Measurements from ENCODE around the gene NOP9.

Gene NOP9

DNA sequence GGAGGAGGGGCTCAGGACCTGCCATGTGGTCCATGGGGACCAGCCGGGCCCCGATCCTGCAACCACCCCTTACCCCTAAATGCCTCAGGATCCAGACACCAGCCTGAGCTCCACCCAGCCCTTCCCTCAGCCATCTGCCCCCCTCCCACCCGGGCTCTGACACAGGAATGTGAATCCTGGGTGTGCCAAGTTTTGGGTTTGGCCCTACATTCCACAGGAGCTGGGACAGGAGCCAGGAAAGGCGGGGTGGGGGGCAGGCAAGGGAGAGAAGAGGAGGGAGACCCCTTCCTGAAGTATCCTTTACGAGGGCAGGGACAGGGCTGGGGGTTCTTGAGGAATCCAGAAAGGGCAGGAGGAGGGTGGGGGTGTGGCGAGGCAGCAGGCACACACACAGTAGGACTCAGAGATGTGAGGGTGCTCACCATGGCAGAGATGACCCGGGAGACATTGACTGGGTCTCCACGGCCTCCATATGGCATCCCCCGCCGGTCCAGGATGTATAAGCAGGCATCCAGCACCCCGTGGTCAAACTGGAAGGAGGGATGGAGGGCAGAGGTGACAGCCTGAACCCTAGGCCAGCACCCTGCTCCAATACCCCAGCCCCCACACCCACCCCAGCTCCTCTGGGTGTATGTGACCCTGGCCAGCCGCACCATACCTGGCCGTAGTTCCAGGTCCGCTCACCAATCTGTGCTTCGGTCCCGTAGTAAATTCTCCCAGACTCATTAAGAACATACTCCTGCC lies 40.2 kb upstream of the NOP9 start:
- no peak overlapping the region for H3K4me3 ChIP-seq (ENCODE audit: control insufficient read depth, low read depth, low read length)
- no peak for DNase-seq (ENCODE audit: low read depth)
- TF ChIP-seq, protein P1, sequence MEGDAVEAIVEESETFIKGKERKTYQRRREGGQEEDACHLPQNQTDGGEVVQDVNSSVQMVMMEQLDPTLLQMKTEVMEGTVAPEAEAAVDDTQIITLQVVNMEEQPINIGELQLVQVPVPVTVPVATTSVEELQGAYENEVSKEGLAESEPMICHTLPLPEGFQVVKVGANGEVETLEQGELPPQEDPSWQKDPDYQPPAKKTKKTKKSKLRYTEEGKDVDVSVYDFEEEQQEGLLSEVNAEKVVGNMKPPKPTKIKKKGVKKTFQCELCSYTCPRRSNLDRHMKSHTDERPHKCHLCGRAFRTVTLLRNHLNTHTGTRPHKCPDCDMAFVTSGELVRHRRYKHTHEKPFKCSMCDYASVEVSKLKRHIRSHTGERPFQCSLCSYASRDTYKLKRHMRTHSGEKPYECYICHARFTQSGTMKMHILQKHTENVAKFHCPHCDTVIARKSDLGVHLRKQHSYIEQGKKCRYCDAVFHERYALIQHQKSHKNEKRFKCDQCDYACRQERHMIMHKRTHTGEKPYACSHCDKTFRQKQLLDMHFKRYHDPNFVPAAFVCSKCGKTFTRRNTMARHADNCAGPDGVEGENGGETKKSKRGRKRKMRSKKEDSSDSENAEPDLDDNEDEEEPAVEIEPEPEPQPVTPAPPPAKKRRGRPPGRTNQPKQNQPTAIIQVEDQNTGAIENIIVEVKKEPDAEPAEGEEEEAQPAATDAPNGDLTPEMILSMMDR (IDR thresholded peaks at IDR 0.05; ENCODE audit: control insufficient read depth, insufficient read depth, low read depth, low read length, missing control alignments) = no peak

DNA sequence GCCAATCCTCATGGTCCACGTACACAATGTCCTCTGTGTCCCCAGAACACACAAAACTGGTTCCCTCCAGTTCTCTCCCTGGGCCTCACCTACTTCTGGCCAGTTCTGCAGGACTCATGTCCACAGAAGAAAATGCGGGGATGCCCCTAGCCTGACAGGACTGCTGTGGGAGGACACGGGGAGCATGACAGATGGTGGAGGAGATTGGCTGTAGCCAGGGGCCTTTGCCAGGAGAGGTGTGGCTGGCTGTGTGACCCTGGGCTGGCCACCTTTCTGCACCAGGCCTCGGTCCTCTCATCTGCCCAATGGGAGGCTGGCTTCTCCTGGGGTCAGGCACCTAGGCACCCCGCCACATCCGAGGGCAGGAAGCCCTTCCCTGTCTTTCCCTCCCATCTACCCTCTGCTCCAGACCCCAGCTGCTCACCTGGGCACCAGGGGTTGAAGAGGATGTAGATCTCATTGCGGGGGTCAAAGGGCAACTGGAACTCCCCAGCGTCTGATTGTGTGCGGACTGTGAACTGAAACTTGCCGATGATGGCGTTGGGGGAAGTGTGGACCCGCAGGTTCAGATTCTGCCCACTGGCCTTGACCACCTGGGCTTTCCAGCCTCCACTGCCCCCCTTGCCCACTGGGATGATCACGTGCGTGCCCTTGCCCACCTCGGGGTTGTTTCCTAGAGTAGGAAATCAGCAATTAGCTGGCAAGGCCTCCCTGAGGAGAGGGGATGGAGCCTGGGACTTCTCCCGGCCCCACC lies 39.4 kb upstream of the NOP9 start:
- no peak overlapping the region for H3K4me3 ChIP-seq (ENCODE audit: control insufficient read depth, low read depth, low read length)
- DNase-seq (ENCODE audit: low read depth) = no peak
- TF ChIP-seq, protein P1 (IDR thresholded peaks at IDR 0.05; ENCODE audit: control insufficient read depth, insufficient read depth, low read depth, low read length, missing control alignments) = no peak

DNA sequence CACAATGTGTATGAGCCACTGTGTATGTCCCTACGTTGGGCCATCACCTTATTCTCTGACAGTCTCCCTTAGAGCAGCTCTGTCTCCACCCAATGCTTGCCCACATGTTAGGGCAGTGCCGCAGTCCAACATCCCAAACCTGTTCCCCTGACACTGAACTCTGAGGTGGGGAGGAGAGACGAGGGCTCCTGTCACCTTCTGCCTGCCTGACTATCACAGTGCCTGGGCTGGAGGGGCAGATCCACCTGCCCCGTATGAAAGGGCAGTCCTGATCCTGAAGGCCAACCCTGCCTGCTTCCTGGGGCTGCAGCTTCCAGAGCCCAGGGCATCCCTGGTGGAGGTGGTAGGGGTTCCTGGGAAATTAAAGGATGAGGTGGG lies 38.9 kb upstream of the NOP9 start:
- H3K4me3 ChIP-seq (ENCODE audit: control insufficient read depth, low read depth, low read length) = no peak overlapping the region
- no peak for DNase-seq (ENCODE audit: low read depth)
- TF ChIP-seq, protein P1 (IDR thresholded peaks at IDR 0.05; ENCODE audit: control insufficient read depth, insufficient read depth, low read depth, low read length, missing control alignments) = no peak

GRCh38 chr14:24261256-24261968 lies 38.2 kb upstream of the NOP9 start:
- DNase-seq (ENCODE audit: low read depth) = no peak
- TF ChIP-seq, protein P1 (IDR thresholded peaks at IDR 0.05; ENCODE audit: control insufficient read depth, insufficient read depth, low read depth, low read length, missing control alignments) = no peak
- no peak overlapping the region for H3K4me3 ChIP-seq (ENCODE audit: control insufficient read depth, low read depth, low read length)

- no peak overlapping the region for H3K4me3 ChIP-seq (ENCODE audit: control insufficient read depth, low read depth, low read length)
- TF ChIP-seq, protein P1 (IDR thresholded peaks at IDR 0.05; ENCODE audit: control insufficient read depth, insufficient read depth, low read depth, low read length, missing control alignments) = no peak
- DNase-seq (ENCODE audit: low read depth) = no peak
Observed at GRCh38 chr14:24261969-24262327, 37.7 kb upstream of the NOP9 start.

- TF ChIP-seq, protein P1 (IDR thresholded peaks at IDR 0.05; ENCODE audit: control insufficient read depth, insufficient read depth, low read depth, low read length, missing control alignments) = no peak
- no peak for DNase-seq (ENCODE audit: low read depth)
- no peak within 1 kb of the TSS for H3K4me3 ChIP-seq (ENCODE audit: control insufficient read depth, low read depth, low read length)
Observed at GRCh38 chr14:24262821-24263733, 36.6 kb upstream of the NOP9 start, which contains the start of gene TGM1. Gene TGM1, minus strand, starts transcription at chr14:24263177. Its CDS starts 825 bp downstream, at chr14:24262352.

Data from AG09309 (cell line).